Liver (tissue), 9 donors: ENCODE results near the gene LIN9. TPM values are rescaled to one million over a fixed set of nuclear protein-coding genes. Genes with fewer than 3 reads are reported as not detected.
A peak's percentile ranks its signal among the peaks of the same experiment; 100 is the strongest.

Source experiments
- DNase-seq: peaks from one replicate; pipeline ENCODE4 v3.0.0-alpha.2; 2017; ENCODE audit warnings: low spot score
- H3K27ac ChIP-seq, 2 donors: one replicate each; pipeline ENCODE4 v1.7.0; 2013; ENCODE audit warnings: inconsistent platforms in 2 of 2, low read length in 2 of 2, control low read depth in 1 of 2, low read depth in 1 of 2, mild to moderate bottlenecking in 1 of 2
- H3K27me3 ChIP-seq, 4 donors: one replicate each; pipeline versions ENCODE4 v1.6.1 to v1.7.0; 2013; ENCODE audit warnings: low read length in 3 of 4, inconsistent platforms in 1 of 4, mild to moderate bottlenecking in 1 of 4, moderate library complexity in 1 of 4; ENCODE audit not compliant: control insufficient read depth in 4 of 4, insufficient read depth in 4 of 4
- H3K36me3 ChIP-seq, 4 donors: one replicate each; pipeline versions ENCODE4 v1.6.1 to v1.7.0; 2013; ENCODE audit warnings: low read length in 3 of 4, mild to moderate bottlenecking in 3 of 4, low read depth in 1 of 4, moderate library complexity in 1 of 4; ENCODE audit not compliant: control insufficient read depth in 4 of 4, insufficient read depth in 3 of 4
- H3K4me1 ChIP-seq, 4 donors: one replicate each; pipeline versions ENCODE4 v1.6.1 to v1.7.0; 2013; ENCODE audit warnings: low read length in 3 of 4, mild to moderate bottlenecking in 3 of 4, moderate library complexity in 1 of 4; ENCODE audit not compliant: control insufficient read depth in 4 of 4, insufficient read depth in 4 of 4
- H3K4me3 ChIP-seq, 3 donors: one replicate each; pipeline versions ENCODE4 v1.6.1 to v1.7.0; 2013; ENCODE audit warnings: low read length in 3 of 3, control low read depth in 1 of 3, low read depth in 1 of 3, mild to moderate bottlenecking in 1 of 3
- H3K9ac ChIP-seq, 2 donors: one replicate each; pipeline ENCODE4 v1.7.0; 2013; ENCODE audit warnings: low read length in 2 of 2, mild to moderate bottlenecking in 2 of 2, moderate library complexity in 2 of 2, control low read depth in 1 of 2, low read depth in 1 of 2
- H3K9me3 ChIP-seq, 4 donors: one replicate each; pipeline versions ENCODE4 v1.6.1 to v1.7.0; 2013; ENCODE audit warnings: low read length in 3 of 4; ENCODE audit not compliant: control insufficient read depth in 4 of 4
- FOXA1 ChIP-seq: IDR thresholded peaks from 2 replicates; pipeline ENCODE4 v1.6.1; 2016; ENCODE audit warnings: antibody characterized with exemption
- GABPA ChIP-seq, 2 donors: IDR thresholded peaks in 1 of 2; conservative IDR thresholded peaks in 1 of 2; 2 replicates each; pipeline ENCODE4 v1.6.1; 2016; ENCODE audit warnings: antibody characterized with exemption in 2 of 2, mild to moderate bottlenecking in 1 of 2, moderate library complexity in 1 of 2
- HNF4G ChIP-seq: IDR thresholded peaks from 2 replicates; pipeline ENCODE4 v1.6.1; 2016; ENCODE audit warnings: antibody characterized with exemption
- JUND ChIP-seq, 2 donors: IDR thresholded peaks; 2 replicates each; pipeline ENCODE4 v1.6.1; 2016; ENCODE audit warnings: antibody characterized with exemption in 2 of 2
- NR2F2 ChIP-seq: IDR thresholded peaks from 2 replicates; pipeline ENCODE4 v1.6.1; 2016; ENCODE audit warnings: antibody characterized with exemption
- REST ChIP-seq: IDR thresholded peaks from 2 replicates; pipeline ENCODE4 v1.6.1; 2016; ENCODE audit warnings: antibody characterized with exemption, mild to moderate bottlenecking
- RXRA ChIP-seq, 2 donors: IDR thresholded peaks; 2 replicates each; pipeline ENCODE4 v1.6.1; 2017 to 2018; ENCODE audit warnings: antibody characterized with exemption in 2 of 2, mild to moderate bottlenecking in 1 of 2
- WGBS: extraction: QIAGEN DNeasy Blood & Tissue Kit; methylation state at CpG from one replicate; pipeline ENCODE4 v1.1.7; 2013; 5-methylcytosine and 5-hydroxymethylcytosine counted together
- polyA plus RNA-seq, 2 donors: library from polyadenylated mRNA; stranded (reverse) in 1 of 2; unstranded in 1 of 2; fragments of 200-250 nt in 1 of 2; fragments of >200 nt in 1 of 2; fragmentation: Nextera tagmentation in 1 of 2; extraction: Ambion mirVana in 1 of 2; gene quantifications; one replicate each; pipeline versions ENCODE4 v1.2.1 to v1.2.3, GENCODE V29; 2013 to 2015
- total RNA-seq, 2 donors: library from RNA; depleted of rRNA; stranded (reverse); fragments of >200 nt; gene quantifications; one replicate each; pipeline ENCODE4 v1.2.3, GENCODE V29; 2014
- TF ChIP-seq, protein P1 (sequence below): fragments of 150-350 bp; IDR thresholded peaks from 2 replicates; pipeline ENCODE4 v1.5.1; 2017; ENCODE audit warnings: improper control_type of control experiment, low read depth, low read length; ENCODE audit not compliant: missing input control
- TF ChIP-seq, protein P2 (sequence below): IDR thresholded peaks from 2 replicates; pipeline ENCODE4 v1.6.1; 2016; ENCODE audit warnings: antibody characterized with exemption
- donor health status: healthy.
- donor health status: healthy.
- donor health status: healthy.
- donor health status: healthy.
- donor health status: healthy.

Gene LIN9
- total and polyA plus RNA-seq, 4 donors, result 0.50 to 7.9 (median 1.00) TPM

- H3K9ac ChIP-seq, result no peak overlapping the region
- no peaks in the 10 kb centered on the region for H3K36me3 ChIP-seq
- DNase-seq, result no peak
- 4% methylated on average over 55 of the region's 55 CpGs for WGBS
- no peak for TF ChIP-seq NR2F2
- H3K27me3 ChIP-seq, result peaks cover 0 to 7% (median 0%) of the 10 kb centered on the region in 4 donors
- H3K4me3 ChIP-seq, result peak overlapping the region in 1 of 3 donors; percentile 52
- no peaks in the 10 kb centered on the region for H3K9me3 ChIP-seq
- H3K27ac ChIP-seq, result no peak overlapping the region
- H3K4me1 ChIP-seq, result peaks cover 0 to 8% (median 3%) of the 10 kb centered on the region in 4 donors
These were observed 85.1 kb downstream of the LIN9 start for GRCh38 chr1:226223786-226224244.

- peaks cover 0 to 8% (median 3%) of the 10 kb centered on the region in 4 donors for H3K4me1 ChIP-seq
- H3K9me3 ChIP-seq, result no peaks in the 10 kb centered on the region
- no peak within 1 kb of the TSS for H3K9ac ChIP-seq
- H3K27me3 ChIP-seq, result peaks cover 0 to 7% (median 0%) of the 10 kb centered on the region in 4 donors
- no peak within 1 kb of the TSS for H3K27ac ChIP-seq
- TF ChIP-seq JUND (IDR thresholded peaks at IDR 0.05) (no peak), REST (no peak), HNF4G (no peak), RXRA (IDR thresholded peaks at IDR 0.05) (no peak)
- TF ChIP-seq, protein P1, sequence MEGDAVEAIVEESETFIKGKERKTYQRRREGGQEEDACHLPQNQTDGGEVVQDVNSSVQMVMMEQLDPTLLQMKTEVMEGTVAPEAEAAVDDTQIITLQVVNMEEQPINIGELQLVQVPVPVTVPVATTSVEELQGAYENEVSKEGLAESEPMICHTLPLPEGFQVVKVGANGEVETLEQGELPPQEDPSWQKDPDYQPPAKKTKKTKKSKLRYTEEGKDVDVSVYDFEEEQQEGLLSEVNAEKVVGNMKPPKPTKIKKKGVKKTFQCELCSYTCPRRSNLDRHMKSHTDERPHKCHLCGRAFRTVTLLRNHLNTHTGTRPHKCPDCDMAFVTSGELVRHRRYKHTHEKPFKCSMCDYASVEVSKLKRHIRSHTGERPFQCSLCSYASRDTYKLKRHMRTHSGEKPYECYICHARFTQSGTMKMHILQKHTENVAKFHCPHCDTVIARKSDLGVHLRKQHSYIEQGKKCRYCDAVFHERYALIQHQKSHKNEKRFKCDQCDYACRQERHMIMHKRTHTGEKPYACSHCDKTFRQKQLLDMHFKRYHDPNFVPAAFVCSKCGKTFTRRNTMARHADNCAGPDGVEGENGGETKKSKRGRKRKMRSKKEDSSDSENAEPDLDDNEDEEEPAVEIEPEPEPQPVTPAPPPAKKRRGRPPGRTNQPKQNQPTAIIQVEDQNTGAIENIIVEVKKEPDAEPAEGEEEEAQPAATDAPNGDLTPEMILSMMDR, result no peak
- WGBS, result 6% methylated on average over 62 of the region's 62 CpGs
- H3K36me3 ChIP-seq, result no peaks in the 10 kb centered on the region
- no peak for DNase-seq
- peak within 1 kb of the TSS in 1 of 3 donors; percentile 52 for H3K4me3 ChIP-seq
These were observed 85.7 kb downstream of the LIN9 start, which contains the start of gene MIXL1 for GRCh38 chr1:226223157-226223785. Gene MIXL1 (plus strand): TSS chr1:226223664. CDS start chr1:226223682, 18 bp downstream.

GRCh38 chr1:226222686-226223085 lies 86.3 kb downstream of the LIN9 start:
- H3K9me3 ChIP-seq, result no peaks in the 10 kb centered on the region
- peaks cover 0 to 8% (median 3%) of the 10 kb centered on the region in 4 donors for H3K4me1 ChIP-seq
- no peak for DNase-seq
- H3K36me3 ChIP-seq, result no peaks in the 10 kb centered on the region
- H3K27me3 ChIP-seq, result peaks cover 0 to 7% (median 0%) of the 10 kb centered on the region in 4 donors
- no peak overlapping the region for H3K9ac ChIP-seq
- H3K4me3 ChIP-seq, result no peak overlapping the region
- TF ChIP-seq, protein P2, sequence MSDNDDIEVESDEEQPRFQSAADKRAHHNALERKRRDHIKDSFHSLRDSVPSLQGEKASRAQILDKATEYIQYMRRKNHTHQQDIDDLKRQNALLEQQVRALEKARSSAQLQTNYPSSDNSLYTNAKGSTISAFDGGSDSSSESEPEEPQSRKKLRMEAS, result no peak
- TF ChIP-seq FOXA1 (no peak), GABPA (IDR thresholded peaks at IDR 0.05 in 1 of 2, conservative IDR thresholded peaks at IDR 0.05 in 1 of 2) (no peak)
- WGBS, result 94% methylated on average over 10 of the region's 10 CpGs
- no peak overlapping the region for H3K27ac ChIP-seq
